Ovary (tissue), 3 donors: ENCODE measurements around the gene KRT86.
"Not testable (repeated sequence)": the region's sequence is repeated elsewhere in the genome, so short reads cannot be mapped to it uniquely, and the experiment has no call there.

Source experiments
- EP300 ChIP-seq: sonication (generic); formaldehyde crosslinking; IDR thresholded peaks from one replicate; pipeline ENCODE4 v1.6.1; 2017; ENCODE audit warnings: antibody characterized with exemption
- POLR2A ChIP-seq: fragments of 450-650 bp; IDR thresholded peaks from one replicate; pipeline ENCODE4 v1.6.1; 2017; ENCODE audit warnings: antibody characterized with exemption, mild to moderate bottlenecking, moderate library complexity
- TF ChIP-seq, protein P1 (sequence below), 3 donors: fragments of 450-650 bp in 2 of 3; fragments of 200-600 bp in 1 of 3; IDR thresholded peaks; one replicate each; pipeline versions ENCODE4 v1.5.1 to v1.8.0; 2016 to 2022; ENCODE audit warnings: antibody characterized with exemption in 3 of 3, mild to moderate bottlenecking in 1 of 3
- donor health status: DM: no; HTN: no; CAD: no.

- TF ChIP-seq, protein P1, sequence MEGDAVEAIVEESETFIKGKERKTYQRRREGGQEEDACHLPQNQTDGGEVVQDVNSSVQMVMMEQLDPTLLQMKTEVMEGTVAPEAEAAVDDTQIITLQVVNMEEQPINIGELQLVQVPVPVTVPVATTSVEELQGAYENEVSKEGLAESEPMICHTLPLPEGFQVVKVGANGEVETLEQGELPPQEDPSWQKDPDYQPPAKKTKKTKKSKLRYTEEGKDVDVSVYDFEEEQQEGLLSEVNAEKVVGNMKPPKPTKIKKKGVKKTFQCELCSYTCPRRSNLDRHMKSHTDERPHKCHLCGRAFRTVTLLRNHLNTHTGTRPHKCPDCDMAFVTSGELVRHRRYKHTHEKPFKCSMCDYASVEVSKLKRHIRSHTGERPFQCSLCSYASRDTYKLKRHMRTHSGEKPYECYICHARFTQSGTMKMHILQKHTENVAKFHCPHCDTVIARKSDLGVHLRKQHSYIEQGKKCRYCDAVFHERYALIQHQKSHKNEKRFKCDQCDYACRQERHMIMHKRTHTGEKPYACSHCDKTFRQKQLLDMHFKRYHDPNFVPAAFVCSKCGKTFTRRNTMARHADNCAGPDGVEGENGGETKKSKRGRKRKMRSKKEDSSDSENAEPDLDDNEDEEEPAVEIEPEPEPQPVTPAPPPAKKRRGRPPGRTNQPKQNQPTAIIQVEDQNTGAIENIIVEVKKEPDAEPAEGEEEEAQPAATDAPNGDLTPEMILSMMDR (IDR thresholded peaks at IDR 0.05): not testable (repeated sequence)
- not testable (repeated sequence) for TF ChIP-seq POLR2A, EP300
These were observed 34.2 kb upstream of the KRT86 start for GRCh38 chr12:52240247-52240646.
